UCSD-AML1 (cell line): ENCODE measurements around the gene GPBP1L1.
"Not testable (repeated sequence)": the region's sequence is repeated elsewhere in the genome, so short reads cannot be mapped to it uniquely, and the experiment has no call there.

Source experiments
- DNase-seq: peaks from one replicate; lab custom pipeline; 2025; ENCODE audit not compliant: unreplicated experiment; lab: John Stamatoyannopoulos, UW

The GPBP1L1 gene

DNA sequence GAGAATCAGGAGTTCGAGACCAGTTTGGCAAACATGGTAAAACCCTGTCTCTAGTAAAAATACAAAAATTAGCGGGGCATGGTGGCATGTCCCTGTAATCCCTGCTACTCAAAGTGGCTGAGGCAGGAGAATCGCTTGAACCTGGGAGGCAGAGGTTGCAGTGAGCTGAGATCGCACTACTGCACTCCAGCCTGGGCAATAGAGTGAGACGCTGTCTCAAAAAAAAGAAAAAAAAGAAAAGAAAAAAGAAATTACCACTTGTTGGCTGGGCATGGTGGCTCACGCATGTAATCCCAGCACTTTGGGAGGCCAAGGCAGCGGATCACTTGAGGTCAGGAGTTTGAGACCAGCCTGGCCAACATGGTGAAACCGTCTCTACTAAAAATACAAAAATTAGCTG lies 89.6 kb downstream of the GPBP1L1 start:
- DNase-seq, result not testable (repeated sequence)

DNA sequence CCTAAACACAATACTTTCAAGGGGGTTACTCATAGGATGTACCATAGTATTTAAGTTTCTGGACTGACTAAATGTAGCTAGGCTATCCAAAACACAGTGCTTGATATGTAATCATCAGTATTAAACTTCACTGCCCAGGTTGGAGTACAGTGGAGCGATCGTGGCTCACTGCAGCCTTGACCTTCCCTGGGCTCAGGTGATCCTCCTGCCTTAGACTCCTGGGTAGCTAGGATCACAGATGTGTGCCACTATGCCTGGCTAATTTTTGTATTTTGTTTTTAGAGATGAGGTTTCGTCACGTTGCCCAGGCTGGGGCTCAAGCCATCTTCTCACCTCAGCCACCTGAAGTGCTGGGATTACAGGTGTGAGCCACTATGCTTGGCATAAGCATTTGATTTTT lies 91.9 kb downstream of the GPBP1L1 start:
- DNase-seq, result no peak

- DNase-seq, result no peak
These were observed 96.5 kb downstream of the GPBP1L1 start for GRCh38 chr1:45589861-45590260.

GRCh38 chr1:45586769-45587168 lies 99.6 kb downstream of the GPBP1L1 start:
- no peak for DNase-seq

GRCh38 chr1:45585496-45586075 lies 100.7 kb downstream of the GPBP1L1 start:
- DNase-seq, result no peak

DNA sequence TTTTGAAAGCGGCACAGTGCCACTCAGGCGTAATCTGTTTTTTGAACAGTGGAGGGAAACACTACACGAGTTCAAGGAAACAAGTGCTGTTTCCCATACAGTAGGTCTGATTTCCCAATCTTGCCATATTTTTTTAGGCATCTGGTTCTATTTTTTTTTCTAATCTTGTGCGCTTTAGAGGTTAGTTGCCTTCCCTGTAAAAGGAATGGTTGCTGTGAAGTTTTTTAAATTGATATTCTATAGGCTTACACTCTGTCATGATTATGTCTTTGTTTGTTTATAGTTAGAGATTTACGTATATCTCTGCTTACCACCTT lies 101.3 kb downstream of the GPBP1L1 start:
- DNase-seq, result no peak

- peak; percentile 91 for DNase-seq
These were observed 101.8 kb downstream of the GPBP1L1 start for GRCh38 chr1:45584351-45585109.

GRCh38 chr1:45583666-45584350 lies 102.5 kb downstream of the GPBP1L1 start, which contains the start of gene NASP:
Gene NASP, plus strand, starts transcription at chr1:45584041. Its CDS starts 106 bp downstream, at chr1:45584147.
- peak; percentile 90 for DNase-seq

- peak; percentile 91 for DNase-seq
These were observed 103.1 kb downstream of the GPBP1L1 start for GRCh38 chr1:45583264-45583665.
